ENCODE results near the gene ARPC1A.
A peak's percentile ranks its signal among the peaks of the same experiment; 100 is the strongest.
"Not testable (repeated sequence)": the region's sequence is repeated elsewhere in the genome, so short reads cannot be mapped to it uniquely, and the experiment has no call there.

ARPC1A gene

GRCh38 chr7:99325592-99326407 lies at the start of gene ARPC1A:
ARPC1A (plus strand) TSS chr7:99325898; CDS start chr7:99333354, 7,456 bp downstream.
- TF ChIP-seq CTCF (IDR thresholded peaks at IDR 0.05), result no peak
- peak within 1 kb of the TSS; percentile 88 for H3K4me3 ChIP-seq
- peak; percentile 93 for DNase-seq (ENCODE audit: low spot score)
- peak within 1 kb of the TSS; percentile 86 to 90 for H3K27ac ChIP-seq

GRCh38 chr7:99278180-99278579 lies 47.5 kb upstream of the ARPC1A start:
- no peak overlapping the region for H3K27ac ChIP-seq
- no peak for DNase-seq (ENCODE audit: low spot score)
- no peak overlapping the region for H3K4me3 ChIP-seq
- TF ChIP-seq CTCF (IDR thresholded peaks at IDR 0.05), result no peak

- H3K27ac ChIP-seq, H3K4me3 ChIP-seq: not testable (repeated sequence)
Measured at GRCh38 chr7:99284165-99284564, 41.5 kb upstream of the ARPC1A start.

GRCh38 chr7:99287779-99288534 lies 37.7 kb upstream of the ARPC1A start:
- DNase-seq (ENCODE audit: low spot score), result no peak
- H3K27ac ChIP-seq, result no peak overlapping the region
- no peak overlapping the region for H3K4me3 ChIP-seq
- TF ChIP-seq CTCF (IDR thresholded peaks at IDR 0.05), result no peak

More at GRCh38 chr7:99284165-99284564, 41.5 kb upstream of the ARPC1A start:
- DNase-seq (ENCODE audit: low spot score), result not testable (repeated sequence)

GRCh38 chr7:99289185-99289584 lies 36.5 kb upstream of the ARPC1A start:
- no peak for TF ChIP-seq CTCF (IDR thresholded peaks at IDR 0.05)

GRCh38 chr7:99290148-99290547 lies 35.5 kb upstream of the ARPC1A start:
- DNase-seq (ENCODE audit: low spot score); H3K4me3 ChIP-seq; H3K27ac ChIP-seq: not testable (repeated sequence)

More at GRCh38 chr7:99289185-99289584, 36.5 kb upstream of the ARPC1A start:
- H3K27ac ChIP-seq, result no peak overlapping the region
- no peak for DNase-seq (ENCODE audit: low spot score)
- no peak overlapping the region for H3K4me3 ChIP-seq

- H3K4me3 ChIP-seq, result no peak overlapping the region
- DNase-seq (ENCODE audit: low spot score), result no peak
- TF ChIP-seq CTCF (IDR thresholded peaks at IDR 0.05), result no peak
- H3K27ac ChIP-seq, result no peak overlapping the region
Measured at GRCh38 chr7:99290980-99291607, 34.6 kb upstream of the ARPC1A start.
